ENCODE results near the gene KCNJ2.

- TF ChIP-seq POLR2A (IDR thresholded peaks at IDR 0.05) (no peak), CTCF (IDR thresholded peaks at IDR 0.05) (no peak)
Observed at GRCh38 chr17:70184207-70184606, 14.9 kb downstream of the KCNJ2 start.

Data from body of pancreas (tissue), 4 donors.